HG02981 (cell line): ENCODE results near the gene H6PD.
"Not testable (repeated sequence)": the region's sequence is repeated elsewhere in the genome, so short reads cannot be mapped to it uniquely, and the experiment has no call there.

ENCODE experiments used
- ATAC-seq: cut with Tn5 transposase; IDR thresholded peaks from one replicate; pipeline ENCODE4 v1.9.1; 2021; ENCODE audit warnings: mild to moderate bottlenecking, moderate library complexity; ENCODE audit not compliant: unreplicated experiment

H6PD gene

GRCh38 chr1:9294910-9295636, 60.5 kb downstream of the H6PD start:
- no peak for ATAC-seq

DNA sequence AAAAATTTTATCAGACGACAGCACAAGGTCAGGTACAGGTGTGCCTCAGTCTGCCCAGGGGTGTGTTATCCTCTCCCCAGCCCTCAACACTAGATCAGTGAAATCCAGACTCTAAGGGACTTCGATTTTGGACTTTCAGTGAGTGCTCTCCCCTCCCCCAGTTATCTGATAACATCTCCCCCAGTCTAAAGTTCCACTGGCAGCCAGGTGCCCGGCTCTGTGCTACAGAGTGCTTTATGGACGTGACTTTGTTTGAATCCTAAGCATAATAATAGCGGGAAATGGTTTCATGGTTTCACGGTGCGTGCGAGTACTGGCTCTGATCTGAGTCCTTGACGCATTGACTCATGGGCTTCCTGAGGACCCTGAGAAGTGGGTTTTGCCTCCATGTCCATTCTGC, 61.3 kb downstream of the H6PD start:
- no peak for ATAC-seq

DNA sequence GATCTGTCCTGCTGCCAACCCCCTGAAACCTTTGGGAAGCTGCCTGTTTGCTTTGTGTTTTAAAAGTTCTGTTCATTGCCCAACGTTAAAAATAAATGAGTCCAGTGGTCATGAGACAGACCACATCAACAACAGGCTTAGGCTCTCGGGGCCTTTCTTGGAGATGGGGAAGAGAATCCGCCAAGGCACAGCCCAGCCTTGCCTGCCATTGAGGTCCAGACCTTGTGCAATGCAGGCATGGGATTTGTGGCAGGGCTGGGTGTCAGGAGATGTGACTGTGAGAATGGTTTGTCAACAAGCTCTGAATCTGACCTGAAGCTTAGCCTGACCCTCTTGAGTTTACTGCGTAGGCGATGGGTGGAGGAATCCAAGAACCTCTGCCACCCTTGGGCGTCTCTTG, 62.3 kb downstream of the H6PD start:
- ATAC-seq: no peak

DNA sequence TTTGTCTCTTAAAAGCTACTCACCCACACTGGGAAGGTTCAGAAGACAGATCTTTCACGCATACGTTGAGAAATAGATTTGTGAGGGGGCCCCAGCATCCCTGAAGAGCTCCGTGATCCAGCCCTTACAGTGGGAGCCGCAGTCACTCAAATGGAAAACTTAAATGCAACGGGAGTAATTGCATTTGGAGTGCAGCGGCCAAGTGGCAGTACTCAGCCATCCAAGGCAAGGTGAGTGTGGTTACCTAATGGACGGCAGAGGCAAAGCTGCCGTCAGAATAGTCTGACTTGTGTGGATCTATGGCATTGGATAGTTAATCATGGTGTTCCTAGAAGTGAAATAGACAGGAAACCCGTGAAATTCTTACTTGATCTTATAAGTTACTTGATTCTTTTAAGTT, 63.3 kb downstream of the H6PD start:
- no peak for ATAC-seq

DNA sequence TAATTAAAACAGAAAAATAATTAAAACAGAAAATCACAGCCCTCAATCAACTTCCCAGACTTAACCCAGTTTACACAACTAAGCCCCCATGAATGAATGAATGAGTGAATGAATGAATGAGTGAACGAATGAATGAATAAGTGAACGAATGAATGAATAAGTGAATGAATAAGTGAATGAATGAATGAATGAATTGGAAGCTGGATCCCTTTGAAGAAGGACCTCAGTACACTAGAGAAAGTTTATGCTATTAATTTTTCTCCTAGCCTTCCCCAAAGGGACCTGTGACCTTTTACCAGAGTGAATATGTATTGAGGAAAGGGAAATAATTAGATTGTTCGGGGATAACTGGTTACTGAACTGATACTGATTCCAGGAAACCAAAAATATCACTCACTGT, 63.7 kb downstream of the H6PD start:
- ATAC-seq: no peak

GRCh38 chr1:9299571-9300541, 65.3 kb downstream of the H6PD start:
- ATAC-seq: not testable (repeated sequence)

- ATAC-seq: no peak
These were observed 66.0 kb downstream of the H6PD start for GRCh38 chr1:9300573-9300972.

- ATAC-seq: no peak
These were observed 68.4 kb downstream of the H6PD start for GRCh38 chr1:9302745-9303524.

- ATAC-seq: no peak
These were observed 69.3 kb downstream of the H6PD start for GRCh38 chr1:9303916-9304315.

- ATAC-seq: no peak
These were observed 70.6 kb downstream of the H6PD start for GRCh38 chr1:9305216-9305615.

DNA sequence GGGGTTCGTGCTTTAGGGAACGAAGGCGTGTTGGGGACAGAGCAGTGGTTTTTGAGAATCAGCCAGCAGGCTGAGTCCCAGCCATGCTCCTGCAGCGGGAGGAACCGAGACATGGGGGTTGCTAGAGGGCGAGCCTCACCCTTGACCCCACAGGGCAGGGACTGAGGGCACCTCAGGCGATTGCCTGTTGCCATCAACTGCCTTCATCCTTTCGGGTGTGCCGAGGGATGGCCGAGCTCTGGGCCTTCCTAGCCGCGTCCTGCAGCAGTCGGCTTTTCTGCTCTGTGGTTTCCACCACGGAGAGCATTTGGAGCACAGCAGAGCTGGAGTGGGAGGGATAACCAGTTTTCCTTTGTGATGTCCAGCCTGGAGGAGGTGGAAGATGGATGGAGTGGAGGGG, 71.4 kb downstream of the H6PD start:
- ATAC-seq: no peak

GRCh38 chr1:9307303-9307702, 72.7 kb downstream of the H6PD start:
- no peak for ATAC-seq

- no peak for ATAC-seq
These were observed 73.7 kb downstream of the H6PD start for GRCh38 chr1:9308236-9308785.

- no peak for ATAC-seq
These were observed 74.5 kb downstream of the H6PD start for GRCh38 chr1:9309080-9309479.

GRCh38 chr1:9309991-9310390, 75.4 kb downstream of the H6PD start:
- ATAC-seq: no peak

DNA sequence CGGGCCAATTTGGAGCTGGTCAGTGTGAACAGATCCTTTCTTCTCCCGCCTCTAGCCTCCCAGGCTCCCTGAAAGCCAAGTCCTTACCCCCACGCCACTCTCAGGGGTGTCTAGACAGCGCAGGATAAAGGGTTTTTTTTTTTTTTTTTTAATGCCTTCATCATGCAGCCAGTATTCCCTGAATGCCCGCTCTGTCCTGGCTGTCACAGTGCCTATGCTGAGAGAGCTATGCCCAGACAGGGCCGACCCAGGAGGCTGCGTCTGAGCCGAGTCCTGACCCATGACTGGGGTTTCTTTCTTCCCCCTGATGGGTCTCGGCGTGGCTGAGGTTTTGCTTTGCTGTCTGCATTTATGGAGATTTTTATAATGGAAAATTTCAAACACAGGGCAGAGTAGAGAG, 76.5 kb downstream of the H6PD start:
- no peak for ATAC-seq

DNA sequence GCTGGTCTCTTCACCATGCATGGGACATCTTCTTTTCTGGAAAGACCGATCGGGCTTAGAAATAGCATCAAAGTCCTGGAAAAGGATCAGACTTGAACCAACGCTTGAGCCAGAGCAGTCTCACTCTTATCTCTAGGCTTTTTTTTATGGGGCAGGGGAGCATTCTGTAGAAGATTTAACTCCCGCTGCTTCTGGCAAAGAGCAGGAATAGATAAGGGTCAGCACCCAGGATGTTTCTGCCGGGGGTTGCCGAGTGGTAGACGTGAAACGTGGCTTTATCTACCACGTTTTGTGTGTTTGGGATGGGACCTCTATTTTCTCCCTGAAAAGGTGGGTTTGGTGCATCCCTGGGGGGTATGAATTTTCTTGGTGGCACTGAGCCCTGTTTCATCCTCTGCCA, 76.9 kb downstream of the H6PD start:
- no peak for ATAC-seq

DNA sequence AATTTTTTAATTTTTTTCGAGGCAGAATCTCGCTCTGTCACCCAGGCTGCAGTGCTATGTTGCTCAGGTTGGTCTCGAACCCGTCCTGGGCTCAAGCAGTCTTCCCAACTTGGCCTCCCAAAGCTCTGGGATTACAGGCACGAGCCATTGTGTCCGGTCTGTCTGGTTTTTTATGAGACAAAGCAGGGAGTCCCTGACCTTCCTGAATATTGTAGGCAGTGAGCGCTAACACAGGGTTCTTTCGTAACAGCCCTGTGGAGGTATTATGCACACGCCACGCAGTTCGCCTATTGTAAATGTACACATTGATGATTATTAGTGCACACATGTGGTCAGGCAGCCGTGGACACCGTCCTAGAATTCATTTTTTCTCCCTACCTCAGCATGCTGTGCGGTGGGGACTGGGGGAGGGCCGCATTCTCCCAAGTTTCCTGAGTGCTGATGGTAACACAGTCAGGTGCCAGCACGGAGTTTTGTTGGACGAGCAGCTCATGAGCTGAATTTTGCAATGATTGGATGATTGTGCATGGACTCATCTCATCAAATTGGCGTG, 77.7 kb downstream of the H6PD start:
- no peak for ATAC-seq

DNA sequence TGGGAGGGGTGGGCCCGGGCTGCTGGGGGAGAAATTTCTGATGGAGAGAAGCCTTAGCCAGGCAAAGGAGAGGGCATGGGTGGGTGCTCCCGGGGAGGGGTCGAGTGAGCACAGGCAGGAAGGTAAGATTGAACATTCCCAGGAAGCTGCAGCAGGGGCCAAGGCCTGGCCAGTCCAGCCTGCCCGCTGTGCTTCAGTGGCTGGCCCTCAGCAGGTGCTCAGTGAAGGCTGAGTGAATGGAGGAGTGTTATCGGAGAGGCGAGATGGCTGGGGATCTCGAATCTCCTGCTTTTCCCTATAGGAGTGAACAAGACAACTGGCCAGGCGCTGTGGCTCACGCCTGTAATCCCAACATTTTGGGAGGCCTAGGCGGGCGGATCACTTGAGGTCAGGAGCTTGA, 79.0 kb downstream of the H6PD start:
- ATAC-seq: no peak

GRCh38 chr1:9314111-9314510, 79.5 kb downstream of the H6PD start:
- ATAC-seq: no peak
